Esophagus squamous epithelium (tissue), 5 donors: Measurements from ENCODE around the gene GLI2. TPM values are rescaled to one million over a fixed set of nuclear protein-coding genes. Genes with fewer than 3 reads are reported as not detected.

Source experiments
- DNase-seq: peaks from one replicate; lab custom pipeline; 2025; lab: John Stamatoyannopoulos, UW
- H3K27ac ChIP-seq, 4 donors: fragments of 200-600 bp; sonication (generic); one replicate each; pipeline ENCODE4 v1.5.1; 2016 to 2019; ENCODE audit warnings: mild to moderate bottlenecking in 1 of 4
- H3K27me3 ChIP-seq, 4 donors: fragments of 200-600 bp; sonication (generic); 1 replicate in 3 of 4; 2 replicates in 1 of 4; pipeline versions ENCODE4 v1.5.1 to v1.6.0; 2017 to 2021; ENCODE audit warnings: antibody characterized with exemption in 1 of 4
- H3K36me3 ChIP-seq, 3 donors: fragments of 200-600 bp; sonication (generic); one replicate each; pipeline ENCODE4 v1.5.1; 2016 to 2019
- H3K4me1 ChIP-seq, 3 donors: fragments of 200-600 bp; sonication (generic); one replicate each; pipeline ENCODE4 v1.5.1; 2017 to 2019
- H3K4me3 ChIP-seq, 4 donors: fragments of 200-600 bp; sonication (generic); 1 replicate in 3 of 4; 2 replicates in 1 of 4; pipeline ENCODE4 v1.5.1; 2016 to 2019; ENCODE audit warnings: mild to moderate bottlenecking in 2 of 4, moderate library complexity in 1 of 4
- H3K9me3 ChIP-seq, 3 donors: fragments of 200-600 bp; sonication (generic); one replicate each; pipeline ENCODE4 v1.5.1; 2016 to 2019
- CTCF ChIP-seq, 6 experiments: fragments of 450-650 bp in 4 of 6; fragments of 200-600 bp in 2 of 6; sonication (generic) in 2 of 6; IDR thresholded peaks; one replicate each; pipeline ENCODE4 v1.5.1; 2016 to 2019; ENCODE audit warnings: antibody characterized with exemption in 6 of 6, mild to moderate bottlenecking in 4 of 6, moderate library complexity in 4 of 6
- POLR2A ChIP-seq, 4 donors: fragments of 450-650 bp; IDR thresholded peaks; one replicate each; pipeline ENCODE4 v1.6.1; 2017; ENCODE audit warnings: antibody characterized with exemption in 4 of 4, mild to moderate bottlenecking in 4 of 4, moderate library complexity in 3 of 4
- WGBS, 2 donors: methylation state at CpG; one replicate each; pipeline ENCODE4 v1.1.5; 2018; 5-methylcytosine and 5-hydroxymethylcytosine counted together
- intact Hi-C: fragments of 100-400 bp; cut with DNase I; formaldehyde crosslinking; loops from one replicate; pipeline ENCODE4 v1.15.0; 2022
- total RNA-seq, 4 donors: library from RNA; depleted of rRNA; stranded (reverse); fragments of >200 nt; gene quantifications; one replicate each; pipeline ENCODE4 v1.1.0, GENCODE V29; 2016
- donor health status: DM: yes; HTN: yes; CAD: no.

The GLI2 gene
- total RNA-seq, 4 donors from 2014 or later = 1.1 to 2.7 (median 1.9) TPM

GRCh38 chr2:120767486-120768005, 31.9 kb downstream of the GLI2 start:
- Histone ChIP-seq H3K9me3 (no peaks in the 10 kb centered on the region), H3K27me3 (peaks cover 0 to 5% (median 0%) of the 10 kb centered on the region in 4 donors), H3K27ac (no peak overlapping the region), H3K4me3 (no peak overlapping the region), H3K36me3 (no peaks in the 10 kb centered on the region), H3K4me1 (peaks cover 4 to 43% (median 19%) of the 10 kb centered on the region in 3 donors)
- DNase-seq = no peak
- TF ChIP-seq CTCF (IDR thresholded peaks at IDR 0.05) = no peak
- no peak for TF ChIP-seq POLR2A (IDR thresholded peaks at IDR 0.05)
- WGBS, 2 donors = 93 to 94% methylated on average over 3 to 10 of the region's 10 CpGs
- intact Hi-C loops = no loop called here

GRCh38 chr2:120768112-120769048, 32.7 kb downstream of the GLI2 start:
- H3K27ac ChIP-seq = no peak overlapping the region
- peaks cover 4 to 43% (median 18%) of the 10 kb centered on the region in 3 donors for H3K4me1 ChIP-seq
- WGBS, 2 donors = 72 to 100% methylated on average over 4 to 9 of the region's 17 CpGs
- no peaks in the 10 kb centered on the region for H3K9me3 ChIP-seq
- DNase-seq = no peak
- intact Hi-C loops = no loop called here
- H3K27me3 ChIP-seq = peaks cover 0 to 5% (median 0%) of the 10 kb centered on the region in 4 donors
- H3K36me3 ChIP-seq = no peaks in the 10 kb centered on the region
- TF ChIP-seq POLR2A (IDR thresholded peaks at IDR 0.05) = no peak
- H3K4me3 ChIP-seq = no peak overlapping the region

DNA sequence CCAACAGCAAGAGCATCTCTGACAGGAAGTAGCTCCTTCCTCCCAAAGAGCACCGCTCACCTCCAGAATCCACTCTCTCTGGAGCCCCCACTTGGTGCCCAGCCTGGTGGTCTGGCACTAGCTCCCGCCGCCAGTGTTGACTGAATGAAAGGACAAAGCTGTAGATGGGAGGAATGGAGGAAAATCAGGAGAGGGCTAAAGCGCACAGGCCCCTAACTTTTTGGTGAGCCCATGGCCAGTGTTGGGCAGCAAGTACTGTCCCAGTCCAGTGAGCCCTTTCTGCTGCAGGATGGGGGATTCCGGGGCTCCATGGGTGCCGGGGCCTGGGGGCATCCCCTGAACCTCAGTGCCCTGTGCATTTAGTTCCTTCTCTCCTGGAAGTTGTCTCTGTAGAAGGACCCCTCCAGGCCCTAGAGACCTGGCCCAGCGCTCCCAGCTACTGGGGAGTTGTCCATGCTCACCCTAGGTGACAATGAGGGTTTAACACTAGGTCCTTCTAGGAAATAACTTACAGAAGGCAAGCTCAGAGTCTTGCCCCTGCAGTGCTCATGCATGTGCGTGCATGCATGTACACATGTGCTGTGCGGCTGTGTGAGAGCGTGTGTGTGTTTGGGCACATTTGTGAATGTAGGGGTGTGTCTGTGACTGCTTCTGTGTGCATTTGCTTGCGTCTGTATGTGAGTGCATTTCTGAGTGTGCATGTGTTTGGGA, 33.6 kb downstream of the GLI2 start:
- intact Hi-C loops = no loop called here
- peaks cover 4 to 34% (median 11%) of the 10 kb centered on the region in 3 donors for H3K4me1 ChIP-seq
- peaks cover 0 to 5% (median 0%) of the 10 kb centered on the region in 4 donors for H3K27me3 ChIP-seq
- no peak for DNase-seq
- WGBS, 2 donors = 42 to 85% methylated on average over 3 to 7 of the region's 11 CpGs
- TF ChIP-seq POLR2A (IDR thresholded peaks at IDR 0.05) = no peak
- TF ChIP-seq CTCF (IDR thresholded peaks at IDR 0.05) = no peak
- no peak overlapping the region for H3K4me3 ChIP-seq
- H3K36me3 ChIP-seq = no peaks in the 10 kb centered on the region
- no peak overlapping the region for H3K27ac ChIP-seq
- no peaks in the 10 kb centered on the region for H3K9me3 ChIP-seq

GRCh38 chr2:120769787-120770120, 34.1 kb downstream of the GLI2 start:
- no peak for DNase-seq
- Histone ChIP-seq H3K4me3 (no peak overlapping the region), H3K27me3 (peaks cover 0 to 5% (median 0%) of the 10 kb centered on the region in 4 donors), H3K36me3 (no peaks in the 10 kb centered on the region), H3K4me1 (peaks cover 4 to 29% (median 11%) of the 10 kb centered on the region in 3 donors), H3K27ac (no peak overlapping the region), H3K9me3 (no peaks in the 10 kb centered on the region)
- 43 to 73% methylated on average over 1 to 2 of the region's 2 CpGs for WGBS, 2 donors
- intact Hi-C loops = no loop called here
- TF ChIP-seq CTCF (IDR thresholded peaks at IDR 0.05) (no peak), POLR2A (IDR thresholded peaks at IDR 0.05) (no peak)

- DNase-seq = no peak
- Histone ChIP-seq H3K27me3 (peaks cover 0 to 5% (median 0%) of the 10 kb centered on the region in 4 donors), H3K27ac (no peak overlapping the region), H3K36me3 (no peaks in the 10 kb centered on the region), H3K4me1 (peaks cover 4 to 25% (median 8%) of the 10 kb centered on the region in 3 donors), H3K4me3 (no peak overlapping the region), H3K9me3 (no peaks in the 10 kb centered on the region)
- WGBS, 2 donors = no CpG with 5 or more reads among the region's 4 CpGs
- no peak for TF ChIP-seq POLR2A (IDR thresholded peaks at IDR 0.05)
- TF ChIP-seq CTCF (IDR thresholded peaks at IDR 0.05) = no peak
- intact Hi-C loops = no loop called here
Measured at GRCh38 chr2:120770176-120770575, 34.5 kb downstream of the GLI2 start.
